ENCODE data around the gene ARHGEF19.

ARHGEF19 gene

GRCh38 chr1:16153999-16154673, 58.3 kb downstream of the ARHGEF19 start:
- peaks cover 4% of the 10 kb centered on the region; the same call in 1 of the 2 replicates for H3K4me1 ChIP-seq (ENCODE audit: control insufficient read depth, insufficient read depth, low read length)
- CTCF ChIA-PET: interaction anchor here (0.7 to 7.8 kb wide), 5 partner anchors 8 to 74 kb away, joined by 4 to 117 read pairs (median 4); no protein-coding TSS in a partner anchor
- H3K9me3 ChIP-seq (ENCODE audit: control insufficient read depth, insufficient read depth, low read depth, low read length): no peaks in the 10 kb centered on the region
- H3K36me3 ChIP-seq (ENCODE audit: control insufficient read depth in 2 of 2, insufficient read depth in 1 of 2, low read length in 2 of 2): peaks cover 0 to 22% of the 10 kb centered on the region in 2 experiments; a peak in 1 of 3 replicates
- no peak overlapping the region for H3K27ac ChIP-seq (ENCODE audit: extremely low read depth, low read depth, low read length)
- peak overlapping the region; percentile 68 for H3K4me3 ChIP-seq (ENCODE audit: low read depth, low read length)
- POLR2A ChIA-PET: interaction anchor here (0.6 to 3.9 kb wide), 11 partner anchors 8 to 562 kb away, joined by 3 to 36 read pairs (median 7); no protein-coding TSS in a partner anchor
- no peak for TF ChIP-seq ZSCAN4 (tag by site-specific recombination; IDR thresholded peaks at IDR 0.05)
- TF ChIP-seq ZBTB8A (tag by site-specific recombination; IDR thresholded peaks at IDR 0.05): no peak; the same call in 1 of the 2 replicates
- TF ChIP-seq SP2 (tag by site-specific recombination; IDR thresholded peaks at IDR 0.05): peak; percentile 56
- no peak for TF ChIP-seq GLI4 (tag by site-specific recombination; IDR thresholded peaks at IDR 0.05)
- peak; percentile 46; the same call in 1 of the 2 replicates for TF ChIP-seq GLIS2 (tag by site-specific recombination; IDR thresholded peaks at IDR 0.05)
- peak; percentile 15; the same call in 1 of the 2 replicates for TF ChIP-seq PATZ1 (tag by site-specific recombination; IDR thresholded peaks at IDR 0.05)
- TF ChIP-seq ZNF280C (tag by site-specific recombination; IDR thresholded peaks at IDR 0.05): no peak
- TF ChIP-seq ZNF785 (tag by site-specific recombination; IDR thresholded peaks at IDR 0.05): no peak
- TF ChIP-seq ZNF341 (tag by site-specific recombination; IDR thresholded peaks at IDR 0.05; ENCODE audit: low read depth): peak; percentile 91
- no peak for TF ChIP-seq ZNF114 (tag by site-specific recombination; IDR thresholded peaks at IDR 0.05)
- no peak for TF ChIP-seq ZNF449 (tag by site-specific recombination; IDR thresholded peaks at IDR 0.05)
- no peak for TF ChIP-seq ZNF354C (tag by site-specific recombination; IDR thresholded peaks at IDR 0.05; ENCODE audit: borderline replicate concordance, low read depth)
- TF ChIP-seq FEZF1 (tag by site-specific recombination; IDR thresholded peaks at IDR 0.05): no peak
- no peak for TF ChIP-seq ZNF791 (tag by site-specific recombination; IDR thresholded peaks at IDR 0.05)
- TF ChIP-seq TRIM28 (IDR thresholded peaks at IDR 0.05; ENCODE audit: borderline replicate concordance, low read length): no peak
- TF ChIP-seq ZNF692 (tag by site-specific recombination; IDR thresholded peaks at IDR 0.05): no peak
- TF ChIP-seq ZNF350 (tag by site-specific recombination; IDR thresholded peaks at IDR 0.05): no peak
- TF ChIP-seq ZNF23 (tag by site-specific recombination; IDR thresholded peaks at IDR 0.05; ENCODE audit: borderline replicate concordance): no peak
- no peak for TF ChIP-seq ZNF302 (tag by site-specific recombination; IDR thresholded peaks at IDR 0.05; ENCODE audit: low read depth)
- no peak for TF ChIP-seq ZNF175 (tag by site-specific recombination; IDR thresholded peaks at IDR 0.05)
- TF ChIP-seq ZNF488 (tag by site-specific recombination; IDR thresholded peaks at IDR 0.05): no peak
- no peak for TF ChIP-seq PRDM6 (tag by site-specific recombination; IDR thresholded peaks at IDR 0.05)
- TF ChIP-seq GLIS1 (tag by site-specific recombination; IDR thresholded peaks at IDR 0.05): peak; percentile 68; the same call in 1 of the 2 replicates
- TF ChIP-seq ZNF202 (tag by site-specific recombination; IDR thresholded peaks at IDR 0.05; ENCODE audit: borderline replicate concordance): no peak
- TF ChIP-seq ZBTB6 (tag by site-specific recombination; IDR thresholded peaks at IDR 0.05): no peak

Data from HEK293 (cell line).